Erythroblast (primary cell): ENCODE measurements around the gene MRPS5.

Source experiments
- DNase-seq, 2 experiments: peaks; one replicate each; lab custom pipeline; 2025; lab: John Stamatoyannopoulos, UW
- GATA1 ChIP-seq: IDR thresholded peaks from 2 replicates; pipeline ENCODE4 v1.6.1; 2011; ENCODE audit warnings: low read depth, mild to moderate bottlenecking, control low read depth, low read length, moderate library complexity
- POLR2A ChIP-seq: IDR thresholded peaks from 2 replicates; pipeline ENCODE4 v1.6.1; 2011; ENCODE audit warnings: mild to moderate bottlenecking, low read length

Gene MRPS5

DNA sequence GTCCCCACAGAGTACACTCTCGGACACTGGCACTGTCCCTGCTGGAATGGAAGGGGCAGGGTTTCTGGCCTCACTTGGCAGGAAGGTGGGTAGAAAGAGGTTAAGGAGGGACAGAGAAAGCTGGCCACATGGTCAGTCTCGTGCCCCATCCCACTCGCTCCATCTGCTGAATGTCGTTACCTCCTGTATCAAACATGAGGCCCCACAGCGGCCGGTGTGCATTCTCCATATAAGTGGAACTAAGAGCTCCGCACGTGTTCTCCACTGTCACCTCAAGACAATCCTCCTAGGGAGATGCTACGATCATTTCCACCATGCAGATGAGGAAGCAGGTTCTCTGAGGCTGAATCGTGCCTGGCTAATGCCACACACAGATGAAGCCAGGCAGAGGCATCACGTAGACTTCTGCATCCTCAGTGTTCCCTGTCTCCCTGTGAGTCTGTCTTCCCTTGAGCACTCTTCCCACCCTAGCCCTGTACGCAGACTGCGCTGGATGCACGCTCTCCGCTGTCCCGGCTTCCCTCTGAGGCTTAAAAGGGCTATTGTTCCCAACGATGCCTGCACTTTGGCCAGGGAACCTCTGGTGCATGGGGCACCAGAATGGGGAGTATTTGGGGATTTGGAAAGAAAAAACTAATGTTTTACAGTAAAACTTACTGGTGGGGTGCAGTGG lies 61.0 kb downstream of the MRPS5 start:
- DNase-seq, result no peak
- TF ChIP-seq POLR2A (no peak), GATA1 (no peak)

DNA sequence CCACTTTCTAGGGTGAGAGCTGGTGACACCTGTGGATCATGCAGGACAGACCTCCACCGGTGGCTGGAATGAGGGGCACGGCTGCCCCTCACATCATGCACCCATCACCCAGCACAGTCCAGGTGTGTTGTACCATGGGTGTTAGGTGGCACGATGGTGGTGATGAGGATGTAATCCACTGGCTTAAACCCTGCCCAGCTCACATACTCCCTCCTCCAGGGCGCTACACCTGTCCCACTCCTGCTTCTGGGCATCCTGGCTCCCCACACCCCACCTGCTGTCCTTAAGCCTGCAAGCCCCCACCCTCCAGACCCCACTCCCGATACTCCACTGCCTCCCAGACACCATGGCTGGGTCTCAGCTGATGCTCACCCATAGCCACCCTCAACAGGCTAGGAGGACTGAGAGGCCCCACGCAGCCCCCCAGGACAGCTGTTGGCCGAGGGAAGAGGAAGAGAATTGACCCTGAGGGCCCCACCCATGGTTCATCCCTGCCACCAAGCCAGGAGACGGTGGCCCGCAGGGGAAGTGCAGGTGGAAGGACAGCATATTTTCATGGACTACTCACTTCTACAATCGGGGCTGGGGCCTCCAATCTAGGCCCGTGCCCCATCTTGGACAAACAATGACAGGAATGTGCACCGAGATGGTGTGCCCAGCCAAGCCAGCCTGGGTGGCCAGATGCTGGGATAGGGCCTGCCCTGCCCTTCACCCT lies 61.8 kb downstream of the MRPS5 start:
- TF ChIP-seq GATA1, result no peak
- TF ChIP-seq POLR2A, result no peak
- DNase-seq, result no peak

DNA sequence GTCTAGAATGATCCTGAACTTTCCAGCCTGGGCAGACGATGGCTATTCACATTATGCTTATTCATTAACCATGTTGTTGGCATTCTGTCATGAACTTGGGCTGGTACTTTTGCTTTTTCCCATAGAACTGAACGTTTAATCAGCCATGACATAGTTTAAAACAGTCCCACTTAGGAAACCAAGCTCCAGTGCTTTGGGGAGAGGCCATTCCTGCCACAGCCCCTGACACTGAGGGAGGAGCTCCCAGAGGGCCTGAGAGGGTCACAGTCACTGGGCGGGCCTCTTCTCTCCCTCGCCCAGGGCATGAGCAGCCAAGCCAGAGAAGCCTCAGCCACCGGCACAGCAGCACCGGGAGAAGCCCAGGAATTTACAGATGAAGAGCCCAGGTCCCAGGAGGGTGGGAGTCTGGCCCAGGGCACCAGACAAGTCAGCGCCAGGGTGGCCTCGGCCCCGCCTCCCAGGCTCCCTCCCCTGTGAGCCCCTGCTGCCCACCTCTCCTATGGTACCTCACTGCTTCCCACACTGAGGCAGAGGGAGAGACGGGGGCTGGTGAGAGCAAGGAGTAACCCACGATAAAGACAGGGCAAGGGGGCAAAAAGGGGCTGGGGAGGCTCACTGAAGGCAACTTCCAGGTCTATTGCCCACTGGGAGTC lies 62.5 kb downstream of the MRPS5 start:
- DNase-seq, result no peak
- no peak for TF ChIP-seq POLR2A
- TF ChIP-seq GATA1, result no peak

DNA sequence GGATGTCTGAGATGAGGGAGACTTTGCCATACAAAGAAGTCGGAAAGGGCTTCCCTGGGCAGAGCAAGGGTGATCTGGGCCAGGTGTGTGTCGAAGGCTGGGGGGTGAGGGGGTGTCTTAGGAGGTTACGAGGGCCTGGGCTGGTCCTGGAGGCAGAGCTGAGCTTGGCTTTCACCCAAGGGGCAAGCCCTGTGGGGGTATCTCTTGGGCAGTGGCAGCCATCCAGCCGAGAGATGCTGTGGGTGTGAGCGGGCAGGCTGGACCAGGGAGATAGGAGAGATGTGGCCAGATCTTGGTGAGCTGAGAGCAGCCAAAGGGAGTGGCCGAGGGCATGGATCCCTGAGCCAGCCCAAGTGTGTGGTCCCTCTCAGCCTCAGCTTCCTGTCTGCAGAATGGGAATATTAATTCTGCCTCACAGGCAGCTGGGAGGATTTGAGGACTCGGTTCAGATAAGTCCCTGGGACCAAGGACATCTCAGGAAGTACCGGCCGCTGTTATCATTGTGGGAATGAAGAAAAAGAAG lies 63.1 kb downstream of the MRPS5 start:
- TF ChIP-seq GATA1 (no peak), POLR2A (no peak)
- DNase-seq, result peak; percentile 7 to 39

DNA sequence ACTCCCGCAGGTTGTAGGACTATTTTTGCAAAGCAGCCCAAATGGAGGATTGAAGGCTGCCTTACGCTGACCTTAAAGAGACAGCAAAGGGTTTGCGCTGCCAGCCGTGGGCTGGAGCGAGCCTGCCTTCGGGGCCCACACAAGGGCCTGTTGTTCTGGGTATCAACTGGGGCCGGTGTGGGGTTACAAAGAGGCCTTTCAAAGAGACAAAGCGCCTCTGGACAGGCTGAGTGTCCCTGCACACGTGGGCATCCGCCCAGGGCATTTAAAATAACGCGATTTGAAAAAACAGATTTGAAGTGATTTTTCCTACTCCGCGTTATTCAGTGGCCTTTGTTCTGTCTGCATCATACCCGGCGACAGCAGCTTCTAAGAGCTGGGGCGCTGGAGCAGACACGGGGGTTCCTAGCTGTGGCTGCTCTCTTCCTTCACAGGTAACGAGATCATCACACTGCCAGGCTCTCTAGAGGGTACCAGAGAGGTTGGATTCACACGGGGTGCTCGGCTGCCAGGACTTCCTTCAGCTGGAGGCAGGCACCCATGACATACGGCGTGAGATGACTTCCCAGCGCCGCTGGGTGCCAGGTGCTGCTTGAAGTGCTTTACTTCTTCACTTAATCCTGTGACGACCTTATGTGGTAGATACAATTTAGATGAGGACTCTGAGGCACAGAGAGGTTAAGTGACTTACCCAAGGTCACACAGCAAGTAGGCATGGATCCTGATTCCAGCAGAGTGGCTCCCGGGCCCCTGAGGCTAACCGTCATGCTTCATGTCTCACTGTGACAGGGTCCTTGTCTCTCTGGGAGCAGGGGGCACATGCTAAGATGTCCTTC lies 63.9 kb downstream of the MRPS5 start:
- TF ChIP-seq POLR2A (no peak), GATA1 (no peak)
- no peak for DNase-seq

DNA sequence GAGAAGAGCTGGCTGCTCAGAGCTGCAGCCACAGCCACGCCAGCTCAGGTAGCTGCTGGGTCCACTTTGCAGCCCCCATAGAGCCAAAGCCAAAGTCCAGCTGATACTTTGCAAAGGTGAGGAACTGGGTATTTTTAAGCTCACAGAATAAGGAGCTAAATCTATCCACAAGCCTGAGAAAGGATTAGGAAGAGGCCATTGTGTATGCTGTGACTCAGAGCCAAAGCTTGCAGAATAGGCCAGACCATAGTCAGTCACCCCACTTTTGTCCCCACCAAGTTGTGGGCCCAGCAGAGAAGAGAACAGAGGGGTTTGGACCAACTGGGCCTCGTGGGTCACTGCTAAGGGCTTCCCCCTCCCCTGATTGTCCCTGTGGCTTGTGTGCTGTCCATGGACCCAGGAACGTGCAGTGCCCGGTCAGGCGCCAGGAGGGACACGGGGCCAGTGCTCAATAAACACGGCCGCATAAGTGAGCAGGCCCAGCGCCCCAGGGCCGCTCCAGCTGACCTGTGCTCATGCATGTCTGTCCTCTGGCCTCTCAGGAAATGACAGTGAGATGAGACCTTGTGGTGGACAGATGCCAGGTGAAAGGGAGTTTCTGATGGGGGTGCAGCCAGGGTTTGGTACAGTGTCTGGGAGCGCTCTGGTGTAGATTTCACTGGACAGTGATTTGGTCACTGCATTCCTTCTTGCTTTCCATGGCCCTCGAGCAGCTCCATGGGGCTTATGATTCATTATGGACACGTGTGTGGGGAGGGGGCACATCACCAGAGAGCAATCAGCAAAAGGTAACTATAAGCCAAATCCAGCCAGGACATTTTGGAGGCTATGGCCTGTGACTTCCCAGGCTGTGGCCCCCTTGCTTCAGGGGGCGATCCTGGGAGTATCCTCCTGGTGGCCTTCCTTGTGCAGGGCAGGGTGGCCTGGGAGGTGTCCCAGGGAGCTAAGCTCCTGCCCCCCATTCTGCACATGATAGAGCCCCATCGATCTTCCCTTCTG lies 64.8 kb downstream of the MRPS5 start:
- no peak for DNase-seq
- TF ChIP-seq GATA1 (no peak), POLR2A (no peak)

DNA sequence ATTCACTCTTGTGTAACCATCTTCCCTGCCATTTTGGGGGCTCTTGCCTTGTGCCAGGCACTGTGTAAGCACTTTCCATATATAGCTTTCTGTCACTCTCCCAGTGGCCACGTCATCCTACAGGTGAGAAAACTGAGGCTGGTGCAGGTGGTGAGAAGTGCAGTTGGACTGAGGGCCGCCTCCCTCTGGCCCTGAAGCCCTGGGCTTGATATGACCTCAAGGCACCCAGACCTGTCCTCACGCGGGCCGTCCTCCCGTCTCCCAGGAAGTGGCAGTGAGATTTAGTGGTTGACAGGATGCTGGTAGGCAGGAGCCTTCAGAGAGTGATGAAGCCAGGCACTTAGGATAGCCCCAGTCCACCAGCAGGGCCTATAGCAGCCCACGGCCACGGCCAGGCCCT lies 65.6 kb downstream of the MRPS5 start:
- DNase-seq, result no peak
- TF ChIP-seq GATA1 (no peak), POLR2A (no peak)

DNA sequence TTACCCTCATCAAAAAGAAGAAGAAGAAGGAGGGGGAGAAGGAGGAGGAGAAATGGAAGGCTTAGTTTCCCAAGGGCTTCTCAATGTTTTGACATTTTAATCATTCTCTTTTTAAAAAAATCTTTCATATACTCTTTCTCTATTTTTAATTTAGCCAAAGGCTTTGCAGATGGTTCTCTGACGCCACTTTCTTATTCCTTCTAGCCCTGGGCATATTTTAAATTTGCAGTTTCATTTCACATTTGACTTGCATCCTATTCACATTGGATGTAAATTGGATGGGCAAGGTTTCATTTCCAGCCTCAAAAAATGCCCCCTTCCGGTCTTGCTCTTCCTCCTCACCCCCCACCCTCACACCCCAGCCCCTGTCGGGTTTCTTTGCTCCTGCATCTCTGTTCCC lies 66.3 kb downstream of the MRPS5 start:
- DNase-seq, result no peak
- TF ChIP-seq GATA1 (no peak), POLR2A (no peak)

DNA sequence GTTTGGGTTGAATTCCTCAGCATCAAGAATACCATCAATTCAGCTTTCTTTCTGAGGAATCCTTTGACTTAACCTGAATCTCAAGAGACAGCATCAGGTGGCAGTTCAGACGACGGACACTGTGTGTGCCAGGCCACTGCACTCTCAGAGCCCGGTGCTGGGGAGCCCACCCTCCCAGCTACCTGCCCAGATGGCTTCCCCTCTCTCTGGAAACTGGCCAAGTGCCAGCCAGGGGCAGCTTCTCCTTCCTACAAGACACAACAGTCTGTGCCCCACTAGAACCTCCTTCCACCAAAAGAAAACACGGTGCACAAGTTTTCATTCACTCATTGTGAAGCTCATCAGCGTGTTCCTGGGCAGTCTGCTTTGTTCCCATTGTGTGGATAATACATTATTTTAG lies 67.6 kb downstream of the MRPS5 start:
- TF ChIP-seq GATA1 (no peak), POLR2A (no peak)
- DNase-seq, result no peak

DNA sequence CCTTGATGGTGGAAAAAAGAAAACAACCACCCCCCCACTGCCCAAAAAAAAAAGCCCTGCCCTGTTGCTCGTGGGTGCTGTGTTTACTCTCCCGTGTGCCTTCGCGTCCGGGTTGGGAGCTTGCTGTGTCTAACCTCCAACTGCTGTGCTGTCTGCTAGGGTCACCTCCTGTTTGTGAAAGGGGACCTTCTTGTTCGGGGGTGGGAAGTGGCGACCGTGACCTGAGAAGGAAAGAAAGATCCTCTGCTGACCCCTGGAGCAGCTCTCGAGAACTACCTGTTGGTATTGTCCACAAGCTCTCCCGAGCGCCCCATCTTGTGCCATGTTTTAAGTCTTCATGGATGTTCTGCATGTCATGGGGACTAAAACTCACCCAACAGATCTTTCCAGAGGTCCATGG lies 68.1 kb downstream of the MRPS5 start:
- DNase-seq, result no peak

DNA sequence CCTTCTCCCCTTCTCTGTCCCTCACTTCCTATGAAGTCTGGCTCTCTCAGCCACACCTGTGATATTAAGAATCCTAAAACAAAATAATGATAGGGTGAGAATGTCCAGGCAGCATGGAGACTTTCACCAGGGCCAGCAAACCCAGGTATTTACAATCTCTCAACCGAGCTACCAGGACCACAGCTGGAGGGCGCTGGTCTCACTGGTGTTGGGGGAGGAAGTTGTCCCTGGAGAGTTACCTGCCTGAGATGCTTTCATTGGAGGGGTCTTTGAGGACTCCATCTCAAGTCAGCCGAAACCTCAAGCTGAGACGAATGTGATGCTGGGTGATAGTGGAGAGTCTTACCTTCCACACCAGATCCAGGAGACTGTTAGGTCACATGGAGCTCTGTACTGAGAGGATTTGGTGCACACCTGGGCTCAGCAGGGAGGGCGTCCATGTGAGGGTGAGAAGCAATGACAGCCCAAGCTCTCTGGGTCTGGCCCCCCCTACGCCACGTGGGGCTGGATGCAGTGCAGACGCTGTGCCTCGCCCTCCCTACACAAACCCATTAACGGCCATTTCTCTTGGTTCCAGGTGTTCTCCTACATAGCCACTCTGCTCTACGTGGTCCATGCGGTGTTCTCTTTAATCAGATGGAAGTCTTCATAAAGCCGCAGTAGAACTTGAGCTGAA lies 68.7 kb downstream of the MRPS5 start:
- no peak for DNase-seq
- TF ChIP-seq POLR2A (no peak), GATA1 (no peak)

More for the DNA sequence above, 68.1 kb downstream of the MRPS5 start:
- TF ChIP-seq GATA1 (no peak), POLR2A (no peak)

DNA sequence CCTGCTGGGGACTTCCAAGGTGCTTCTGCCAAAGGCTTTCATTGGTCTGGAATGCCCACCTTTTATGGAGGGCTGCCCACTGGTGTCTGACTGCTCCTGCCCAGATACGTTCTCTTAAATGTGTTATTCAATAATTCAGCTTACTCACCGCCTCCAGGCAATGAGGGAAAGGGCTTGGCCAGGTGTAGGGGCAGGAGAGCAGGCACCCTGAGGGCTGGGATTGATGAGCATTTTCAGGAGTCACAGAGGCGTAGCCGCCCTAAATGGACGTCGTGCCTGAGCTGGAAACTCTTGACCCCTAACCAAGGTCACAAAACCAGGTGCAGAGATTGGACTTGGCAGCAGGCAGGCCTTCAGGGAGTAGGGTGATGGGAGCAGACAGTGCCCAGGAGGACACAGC lies 69.3 kb downstream of the MRPS5 start:
- DNase-seq, result no peak
- no peak for TF ChIP-seq GATA1
- no peak for TF ChIP-seq POLR2A
